GM12878 (cell line): ENCODE data around the gene PLK1. TPM values are rescaled to one million over a fixed set of nuclear protein-coding genes. Genes with fewer than 3 reads are reported as not detected.

Experiments used
- ATAC-seq: fragments of 200-7000 bp; cut with Tn5 transposase; 3 replicates; pipeline ENCODE4 v1.9.1; 2020; ENCODE audit warnings: mild to moderate bottlenecking, moderate library complexity
- BruUV-seq: library from RNA; stranded (reverse); fragments of 400-500 nt; replicated peaks from 2 replicates; lab custom pipeline; 2021; lab: Mats Ljungman, UMichigan
- CTCF ChIA-PET: fragments of 300-600 bp; sonication (Branson Sonifier 250); formaldehyde crosslinking; extraction: SDS; loops from one replicate; lab custom pipeline; 2021; ENCODE audit warnings: inconsistent platforms; lab: Yijun Ruan, JAX
- POLR2A ChIA-PET: fragments of 350-600 bp; formaldehyde crosslinking; extraction: SDS; loops from one replicate; lab custom pipeline; 2021; ENCODE audit warnings: inconsistent platforms; lab: Charles Lee
- RAD21 ChIA-PET: fragments of 300-600 bp; sonication (Branson Sonifier 250); formaldehyde crosslinking; loops from one replicate; lab custom pipeline; 2023; ENCODE audit warnings: antibody characterized with exemption; ENCODE audit not compliant: unreplicated experiment; lab: Charles Lee
- SMC1A ChIA-PET: fragments of 300-600 bp; sonication (Branson Sonifier 250); formaldehyde crosslinking; loops from one replicate; lab custom pipeline; 2023; ENCODE audit not compliant: unreplicated experiment, uncharacterized antibody; lab: Charles Lee
- DNase-seq: peaks from one replicate; pipeline ENCODE4 v3.0.0-alpha.2; 2011; ENCODE audit warnings: low read depth, low spot score
- FAIRE-seq: peaks from 3 replicates; lab custom pipeline; 2011; peaks lifted over from hg19 to GRCh38; lab: Jason Lieb, UNC
- H2AFZ ChIP-seq: 2 replicates; pipeline ENCODE4 v1.6.0; 2011; ENCODE audit warnings: low read depth, low read length, control low read depth; ENCODE audit not compliant: control insufficient read depth
- H3K27ac ChIP-seq: 2 replicates; pipeline ENCODE4 v1.5.1; 2011; ENCODE audit warnings: control low read depth; ENCODE audit not compliant: control insufficient read depth, insufficient read depth
- H3K27me3 ChIP-seq, 2 experiments: replicated peaks in 1 of 2; 2 replicates each; pipeline versions ENCODE4 v1.6.0 to v1.6.1; 2011; ENCODE audit warnings: low read length in 1 of 2; ENCODE audit not compliant: control insufficient read depth in 2 of 2, insufficient read depth in 2 of 2
- H3K36me3 ChIP-seq, 2 experiments: 2 replicates each; pipeline ENCODE4 v1.5.1; 2011; ENCODE audit warnings: low read length in 1 of 2; ENCODE audit not compliant: control insufficient read depth in 2 of 2, insufficient read depth in 2 of 2
- H3K4me1 ChIP-seq: 2 replicates; pipeline ENCODE4 v1.6.1; 2011; ENCODE audit warnings: mild to moderate bottlenecking, low read length, moderate library complexity, mixed read lengths; ENCODE audit not compliant: control insufficient read depth, insufficient read depth
- H3K4me2 ChIP-seq: 2 replicates; pipeline ENCODE4 v1.6.0; 2011; ENCODE audit warnings: control low read depth; ENCODE audit not compliant: control insufficient read depth, insufficient read depth
- H3K4me3 ChIP-seq: fragments of 200-600 bp; sonication (generic); 2 replicates; pipeline ENCODE4 v1.5.1; 2016
- H3K79me2 ChIP-seq: 2 replicates; pipeline ENCODE4 v1.6.0; 2011; ENCODE audit warnings: low read length; ENCODE audit not compliant: control insufficient read depth, insufficient read depth
- H3K9ac ChIP-seq: 2 replicates; pipeline ENCODE4 v1.8.0; 2011; ENCODE audit warnings: low read length, control low read depth, mixed read lengths; ENCODE audit not compliant: control insufficient read depth, insufficient read depth
- H3K9me3 ChIP-seq: replicated peaks from 3 replicates; pipeline ENCODE4 v1.5.1; 2011; ENCODE audit warnings: mild to moderate bottlenecking, low read length; ENCODE audit not compliant: control insufficient read depth, insufficient read depth
- H4K20me1 ChIP-seq: 2 replicates; pipeline ENCODE4 v1.6.0; 2011; ENCODE audit not compliant: control insufficient read depth, insufficient read depth
- BHLHE40 ChIP-seq, 2 experiments: fragments of 450-650 bp in 1 of 2; IDR thresholded peaks; 2 replicates each; pipeline ENCODE4 v1.6.1; 2011 to 2017; ENCODE audit warnings: low read depth in 2 of 2, borderline replicate concordance in 1 of 2, improper control_type of control experiment in 1 of 2, low read length in 1 of 2, mild to moderate bottlenecking in 1 of 2
- BRCA1 ChIP-seq: IDR thresholded peaks from 2 replicates; pipeline ENCODE4 v1.6.1; 2011; ENCODE audit warnings: low read depth, low read length, improper control_type of control experiment
- CHD1 ChIP-seq: IDR thresholded peaks from 2 replicates; pipeline ENCODE4 v1.6.1; 2012; ENCODE audit warnings: low read depth, low read length, improper control_type of control experiment
- HDAC2 ChIP-seq: fragments of 200-600 bp; sonication (generic); IDR thresholded peaks from 2 replicates; pipeline ENCODE4 v1.6.1; 2017
- JUNB ChIP-seq: IDR thresholded peaks from 2 replicates; pipeline ENCODE4 v1.6.1; 2016; ENCODE audit warnings: antibody characterized with exemption, mild to moderate bottlenecking
- KAT2A ChIP-seq: conservative IDR thresholded peaks from 2 replicates; pipeline ENCODE4 v1.6.1; 2011; ENCODE audit warnings: low read depth, low read length; ENCODE audit not compliant: control insufficient read depth
- NFXL1 ChIP-seq: fragments of 450-650 bp; IDR thresholded peaks from 2 replicates; pipeline ENCODE4 v1.6.1; 2017; ENCODE audit warnings: antibody characterized with exemption, mild to moderate bottlenecking, borderline replicate concordance
- PAX8 ChIP-seq: fragments of 450-650 bp; IDR thresholded peaks from 2 replicates; pipeline ENCODE4 v1.6.1; 2017; ENCODE audit warnings: mild to moderate bottlenecking, moderate library complexity
- POU2F2 ChIP-seq: IDR thresholded peaks from 3 replicates; pipeline ENCODE4 v1.6.1; 2011; ENCODE audit warnings: low read depth, mild to moderate bottlenecking, low read length, borderline replicate concordance
- SIX5 ChIP-seq: IDR thresholded peaks from 2 replicates; pipeline ENCODE4 v1.6.1; 2011; ENCODE audit warnings: mild to moderate bottlenecking, low read depth, low read length, moderate library complexity; ENCODE audit not compliant: severe bottlenecking
- TARDBP ChIP-seq: IDR thresholded peaks from 2 replicates; pipeline ENCODE4 v1.6.1; 2016; ENCODE audit warnings: borderline replicate concordance
- ZNF622 ChIP-seq: fragments of 450-650 bp; IDR thresholded peaks from 2 replicates; pipeline ENCODE4 v1.6.1; 2017; ENCODE audit warnings: mild to moderate bottlenecking, inconsistent platforms
- WGBS: methylation state at CpG from one replicate; pipeline ENCODE4 v1.1.6; 2016; ENCODE audit warnings: low lambda C conversion rate; ENCODE audit not compliant: insufficient replicate concordance, insufficient coverage; ENCODE audit errors: missing lambda C conversion rate; 5-methylcytosine and 5-hydroxymethylcytosine counted together
- in situ Hi-C: fragments of 300-500 bp; cut with MboI; formaldehyde crosslinking; loops from 9 replicates; pipeline ENCODE4 v1.14.3; 2018; ENCODE audit warnings: mixed read lengths
- intact Hi-C: fragments of 100-400 bp; cut with micrococcal nuclease; formaldehyde crosslinking; loops from one replicate; pipeline ENCODE4 v1.14.2; 2022; ENCODE audit not compliant: unreplicated experiment
- polyA plus RNA-seq, 11 experiments: library from polyadenylated mRNA; depleted of rRNA in 4 of 11; unstranded in 6 of 11; stranded (reverse) in 5 of 11; fragments of >200 nt; fragmentation: Nextera tagmentation in 4 of 11; fragmentation: Illumina TruSeq in 1 of 11; extraction: Ambion mirVana in 4 of 11; extraction: Trizol in 1 of 11; gene quantifications; 1 replicate in 1 of 11; 2 replicates in 10 of 11; pipeline versions ENCODE4 v1.2.1 to v1.2.3, GENCODE V29; 2011 to 2016; ENCODE audit warnings: inconsistent platforms in 2 of 11, missing spikeins in 2 of 11, low read depth in 1 of 11
- total RNA-seq, 4 experiments: library from RNA; depleted of rRNA in 3 of 4; stranded (reverse); fragments of >200 nt in 3 of 4; fragmentation: Illumina TruSeq in 1 of 4; extraction: Trizol in 1 of 4; gene quantifications; 2 replicates each; pipeline versions ENCODE4 v1.2.1 to v1.2.3, GENCODE V29; 2013 to 2021
- TF ChIP-seq, protein P1 (sequence below): fragments of 450-650 bp; IDR thresholded peaks from 2 replicates; pipeline ENCODE4 v1.6.1; 2018; ENCODE audit warnings: mild to moderate bottlenecking, low read depth, moderate library complexity; ENCODE audit not compliant: partially characterized antibody
- TF ChIP-seq, protein P2 (sequence below): fragments of 450-650 bp; IDR thresholded peaks from 2 replicates; pipeline ENCODE4 v1.6.1; 2017; ENCODE audit warnings: mild to moderate bottlenecking, moderate library complexity
- TF ChIP-seq, protein P3 (sequence below): IDR thresholded peaks from 2 replicates; pipeline ENCODE4 v1.6.1; 2011; ENCODE audit warnings: borderline replicate concordance, low read depth, mild to moderate bottlenecking, moderate library complexity, low read length; ENCODE audit not compliant: insufficient read depth, poor library complexity, severe bottlenecking

The PLK1 gene
- total and polyA plus RNA-seq, 10 of the 15 experiments (the other 5 are each of a cell fraction or from before 2014, with no cell fraction given), result 11.3 to 191 (median 84.5) TPM

DNA sequence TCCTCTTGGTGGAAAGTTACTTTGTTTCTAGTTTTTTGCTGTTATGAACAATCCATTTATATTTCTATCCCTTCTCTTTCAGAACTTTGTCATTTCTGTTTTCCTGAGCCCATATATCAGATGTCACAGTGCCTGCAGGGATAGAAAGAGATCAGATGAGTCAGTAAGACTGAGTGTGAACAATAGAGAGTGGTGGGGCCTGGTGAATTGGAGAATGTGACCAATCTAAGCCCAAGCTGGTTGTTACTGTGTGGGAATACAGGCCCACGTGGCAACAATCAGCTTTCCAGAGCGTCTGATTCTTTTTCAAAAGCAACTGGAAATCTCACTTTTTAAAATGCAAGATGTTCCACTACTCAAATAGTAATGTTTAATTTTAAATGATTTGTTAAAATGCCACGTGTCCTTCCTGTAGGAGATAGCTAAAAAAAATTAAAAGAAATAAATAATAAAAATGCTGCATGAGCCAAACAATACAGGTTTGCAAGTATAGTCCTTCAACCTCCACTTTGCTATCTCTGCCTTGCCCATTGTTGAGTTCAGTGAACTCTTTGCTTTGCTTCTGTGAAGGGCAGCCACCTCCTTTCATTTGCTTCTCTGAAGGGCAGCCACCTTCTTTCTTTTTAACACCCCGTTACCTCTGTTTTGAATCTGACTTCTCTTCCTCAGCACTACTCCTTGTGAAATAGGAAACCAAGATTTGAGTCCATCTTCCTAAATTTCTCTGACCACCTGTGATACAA, 27.8 kb upstream of the PLK1 start:
- no peak for FAIRE-seq
- in situ Hi-C loops, result no loop called here
- Histone ChIP-seq H3K9me3 (no peaks in the 10 kb centered on the region), H3K4me2 (peak overlapping the region; percentile 78), H3K27me3 (no peaks in the 10 kb centered on the region), H3K27ac (peak overlapping the region; percentile 81), H2AFZ (no peak overlapping the region), H3K9ac (peak overlapping the region; percentile 35; the same call in 1 of the 2 replicates), H3K4me3 (peak overlapping the region; percentile 40; the same call in 1 of the 2 replicates), H4K20me1 (no peaks in the 10 kb centered on the region), H3K4me1 (peaks cover 17% of the 10 kb centered on the region; the same call in 1 of the 2 replicates), H3K36me3 (peaks cover 0 to 15% of the 10 kb centered on the region in 2 experiments; a peak in 3 of 4 replicates), H3K79me2 (peaks cover 50% of the 10 kb centered on the region)
- no peak for DNase-seq
- WGBS, result 71% methylated on average over 4 of the region's 4 CpGs
- ChIA-PET RAD21 (interaction anchor here (0.7 to 2.4 kb wide), 4 partner anchors 10 to 28 kb away, joined by 3 to 6 read pairs (median 4); partner anchors contain the start of genes PALB2 and PLK1), POLR2A (interaction anchor here (0.8 to 1.0 kb wide), 2 partner anchors 8 to 19 kb away, joined by 3 read pairs; no protein-coding TSS in a partner anchor), SMC1A (interaction anchor here (0.6 to 1.2 kb wide), 3 partner anchors 8 to 147 kb away, joined by 3 to 6 read pairs (median 3); no protein-coding TSS in a partner anchor), CTCF (interaction anchor here (1.0 to 2.2 kb wide), 5 partner anchors 12 to 854 kb away, joined by 3 to 5 read pairs (median 3); no protein-coding TSS in a partner anchor)
- peak; percentile 72 for ATAC-seq
- intact Hi-C loops, result no loop called here
- BruUV-seq, result TSS peak; percentile 1
- no peak for TF ChIP-seq BRCA1
- no peak for TF ChIP-seq PAX8
- TF ChIP-seq, protein P1, sequence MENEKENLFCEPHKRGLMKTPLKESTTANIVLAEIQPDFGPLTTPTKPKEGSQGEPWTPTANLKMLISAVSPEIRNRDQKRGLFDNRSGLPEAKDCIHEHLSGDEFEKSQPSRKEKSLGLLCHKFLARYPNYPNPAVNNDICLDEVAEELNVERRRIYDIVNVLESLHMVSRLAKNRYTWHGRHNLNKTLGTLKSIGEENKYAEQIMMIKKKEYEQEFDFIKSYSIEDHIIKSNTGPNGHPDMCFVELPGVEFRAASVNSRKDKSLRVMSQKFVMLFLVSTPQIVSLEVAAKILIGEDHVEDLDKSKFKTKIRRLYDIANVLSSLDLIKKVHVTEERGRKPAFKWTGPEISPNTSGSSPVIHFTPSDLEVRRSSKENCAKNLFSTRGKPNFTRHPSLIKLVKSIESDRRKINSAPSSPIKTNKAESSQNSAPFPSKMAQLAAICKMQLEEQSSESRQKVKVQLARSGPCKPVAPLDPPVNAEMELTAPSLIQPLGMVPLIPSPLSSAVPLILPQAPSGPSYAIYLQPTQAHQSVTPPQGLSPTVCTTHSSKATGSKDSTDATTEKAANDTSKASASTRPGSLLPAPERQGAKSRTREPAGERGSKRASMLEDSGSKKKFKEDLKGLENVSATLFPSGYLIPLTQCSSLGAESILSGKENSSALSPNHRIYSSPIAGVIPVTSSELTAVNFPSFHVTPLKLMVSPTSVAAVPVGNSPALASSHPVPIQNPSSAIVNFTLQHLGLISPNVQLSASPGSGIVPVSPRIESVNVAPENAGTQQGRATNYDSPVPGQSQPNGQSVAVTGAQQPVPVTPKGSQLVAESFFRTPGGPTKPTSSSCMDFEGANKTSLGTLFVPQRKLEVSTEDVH, result no peak
- TF ChIP-seq HDAC2, result no peak
- TF ChIP-seq, protein P2, sequence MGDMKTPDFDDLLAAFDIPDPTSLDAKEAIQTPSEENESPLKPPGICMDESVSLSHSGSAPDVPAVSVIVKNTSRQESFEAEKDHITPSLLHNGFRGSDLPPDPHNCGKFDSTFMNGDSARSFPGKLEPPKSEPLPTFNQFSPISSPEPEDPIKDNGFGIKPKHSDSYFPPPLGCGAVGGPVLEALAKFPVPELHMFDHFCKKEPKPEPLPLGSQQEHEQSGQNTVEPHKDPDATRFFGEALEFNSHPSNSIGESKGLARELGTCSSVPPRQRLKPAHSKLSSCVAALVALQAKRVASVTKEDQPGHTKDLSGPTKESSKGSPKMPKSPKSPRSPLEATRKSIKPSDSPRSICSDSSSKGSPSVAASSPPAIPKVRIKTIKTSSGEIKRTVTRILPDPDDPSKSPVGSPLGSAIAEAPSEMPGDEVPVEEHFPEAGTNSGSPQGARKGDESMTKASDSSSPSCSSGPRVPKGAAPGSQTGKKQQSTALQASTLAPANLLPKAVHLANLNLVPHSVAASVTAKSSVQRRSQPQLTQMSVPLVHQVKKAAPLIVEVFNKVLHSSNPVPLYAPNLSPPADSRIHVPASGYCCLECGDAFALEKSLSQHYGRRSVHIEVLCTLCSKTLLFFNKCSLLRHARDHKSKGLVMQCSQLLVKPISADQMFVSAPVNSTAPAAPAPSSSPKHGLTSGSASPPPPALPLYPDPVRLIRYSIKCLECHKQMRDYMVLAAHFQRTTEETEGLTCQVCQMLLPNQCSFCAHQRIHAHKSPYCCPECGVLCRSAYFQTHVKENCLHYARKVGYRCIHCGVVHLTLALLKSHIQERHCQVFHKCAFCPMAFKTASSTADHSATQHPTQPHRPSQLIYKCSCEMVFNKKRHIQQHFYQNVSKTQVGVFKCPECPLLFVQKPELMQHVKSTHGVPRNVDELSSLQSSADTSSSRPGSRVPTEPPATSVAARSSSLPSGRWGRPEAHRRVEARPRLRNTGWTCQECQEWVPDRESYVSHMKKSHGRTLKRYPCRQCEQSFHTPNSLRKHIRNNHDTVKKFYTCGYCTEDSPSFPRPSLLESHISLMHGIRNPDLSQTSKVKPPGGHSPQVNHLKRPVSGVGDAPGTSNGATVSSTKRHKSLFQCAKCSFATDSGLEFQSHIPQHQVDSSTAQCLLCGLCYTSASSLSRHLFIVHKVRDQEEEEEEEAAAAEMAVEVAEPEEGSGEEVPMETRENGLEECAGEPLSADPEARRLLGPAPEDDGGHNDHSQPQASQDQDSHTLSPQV, result no peak
- TF ChIP-seq SIX5, result no peak
- no peak for TF ChIP-seq JUNB
- TF ChIP-seq TARDBP, result no peak
- no peak for TF ChIP-seq BHLHE40 (IDR thresholded peaks at IDR 0.05; ENCODE audit: borderline replicate concordance in 1 of 2, low read depth in 2 of 2, low read length in 1 of 2)
- no peak for TF ChIP-seq KAT2A
- no peak for TF ChIP-seq ZNF622
- TF ChIP-seq, protein P3, sequence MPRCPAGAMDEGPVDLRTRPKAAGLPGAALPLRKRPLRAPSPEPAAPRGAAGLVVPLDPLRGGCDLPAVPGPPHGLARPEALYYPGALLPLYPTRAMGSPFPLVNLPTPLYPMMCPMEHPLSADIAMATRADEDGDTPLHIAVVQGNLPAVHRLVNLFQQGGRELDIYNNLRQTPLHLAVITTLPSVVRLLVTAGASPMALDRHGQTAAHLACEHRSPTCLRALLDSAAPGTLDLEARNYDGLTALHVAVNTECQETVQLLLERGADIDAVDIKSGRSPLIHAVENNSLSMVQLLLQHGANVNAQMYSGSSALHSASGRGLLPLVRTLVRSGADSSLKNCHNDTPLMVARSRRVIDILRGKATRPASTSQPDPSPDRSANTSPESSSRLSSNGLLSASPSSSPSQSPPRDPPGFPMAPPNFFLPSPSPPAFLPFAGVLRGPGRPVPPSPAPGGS, result no peak
- TF ChIP-seq CHD1, result no peak
- TF ChIP-seq NFXL1, result no peak
- no peak for TF ChIP-seq POU2F2
